Raji (cell line): ENCODE results near the gene COPS3.

ENCODE experiments used
- POLR2A ChIP-seq: IDR thresholded peaks from 2 replicates; pipeline ENCODE4 v1.6.1; 2011; ENCODE audit warnings: low read depth, low read length, control low read depth; ENCODE audit not compliant: insufficient read depth

The COPS3 gene

DNA sequence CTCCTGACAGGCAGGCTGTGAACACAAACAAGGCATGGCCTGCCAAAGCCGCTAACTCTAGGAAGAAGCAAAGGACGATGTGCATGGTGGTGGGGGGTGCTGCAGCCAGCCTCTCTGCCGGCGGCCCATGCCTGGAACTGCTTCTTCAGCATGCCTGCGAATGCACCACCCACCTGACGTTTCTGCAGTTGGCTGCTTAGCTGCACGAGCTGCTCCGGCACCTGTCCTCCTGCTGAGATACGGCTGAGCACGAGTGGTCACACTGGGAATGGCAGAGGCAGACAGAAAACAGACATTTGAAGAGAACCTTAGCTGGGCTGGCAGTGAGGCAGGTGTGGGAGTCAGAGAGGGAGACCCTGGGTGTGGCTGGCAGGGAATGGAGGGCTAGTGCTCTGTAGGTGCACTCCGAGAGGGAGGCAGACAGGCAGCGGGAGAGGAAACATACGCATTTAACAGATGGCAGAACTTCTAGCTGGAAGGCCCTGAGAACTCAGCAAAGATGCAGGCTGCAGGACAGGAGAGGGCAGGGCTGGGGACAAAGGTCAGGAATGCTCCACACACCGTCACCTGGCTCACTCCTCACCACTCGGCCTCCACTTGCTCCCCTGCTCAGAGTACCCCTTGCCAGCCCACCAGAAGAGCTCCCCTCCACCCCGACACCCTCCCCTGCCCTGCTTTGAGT, 49.3 kb downstream of the COPS3 start:
- no peak for TF ChIP-seq POLR2A

DNA sequence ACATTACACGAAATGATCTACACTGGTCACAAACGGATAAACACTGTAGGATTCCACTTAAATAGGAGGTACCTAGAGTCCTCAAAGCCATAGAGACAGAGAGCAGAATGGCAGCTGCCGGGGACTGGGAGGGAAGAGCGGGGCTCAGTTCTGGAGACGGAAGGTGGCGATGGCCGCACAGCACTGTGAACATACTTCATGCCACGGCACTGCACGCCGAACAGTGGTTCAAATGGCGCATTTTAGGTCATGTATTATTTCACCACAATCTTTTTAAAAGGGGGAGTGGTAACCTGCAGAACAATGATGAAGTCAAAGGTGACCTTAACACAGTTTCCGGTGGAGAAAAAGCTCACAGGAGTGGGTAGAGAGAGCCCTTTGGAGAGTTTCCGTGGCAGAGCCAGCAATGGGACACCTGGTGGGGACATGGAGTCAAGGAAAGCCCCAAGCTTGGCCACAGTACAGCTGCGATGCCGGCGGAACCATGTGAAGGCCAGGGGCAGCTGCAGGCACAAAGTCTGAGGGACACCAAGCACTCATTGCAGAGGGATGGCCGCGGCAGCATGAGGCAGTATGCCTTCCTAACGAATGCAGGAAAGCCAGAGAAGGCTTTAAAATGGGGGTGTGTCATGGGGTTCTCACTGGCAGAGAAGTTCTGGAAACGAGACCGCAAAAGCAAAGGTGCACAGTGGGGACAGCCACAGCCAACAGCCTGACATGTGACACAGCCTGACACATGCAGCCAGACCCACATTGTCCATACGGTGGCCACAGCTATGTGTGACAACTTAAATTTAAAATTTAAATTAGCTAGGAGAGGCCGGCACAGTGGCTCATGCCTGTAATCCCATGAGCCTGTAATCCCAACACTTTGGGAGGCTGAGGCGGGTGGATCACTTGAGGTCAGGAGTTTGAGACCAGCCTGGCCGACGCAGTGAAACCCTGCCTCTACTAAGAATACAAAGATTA, 51.3 kb downstream of the COPS3 start:
- TF ChIP-seq POLR2A, result no peak

DNA sequence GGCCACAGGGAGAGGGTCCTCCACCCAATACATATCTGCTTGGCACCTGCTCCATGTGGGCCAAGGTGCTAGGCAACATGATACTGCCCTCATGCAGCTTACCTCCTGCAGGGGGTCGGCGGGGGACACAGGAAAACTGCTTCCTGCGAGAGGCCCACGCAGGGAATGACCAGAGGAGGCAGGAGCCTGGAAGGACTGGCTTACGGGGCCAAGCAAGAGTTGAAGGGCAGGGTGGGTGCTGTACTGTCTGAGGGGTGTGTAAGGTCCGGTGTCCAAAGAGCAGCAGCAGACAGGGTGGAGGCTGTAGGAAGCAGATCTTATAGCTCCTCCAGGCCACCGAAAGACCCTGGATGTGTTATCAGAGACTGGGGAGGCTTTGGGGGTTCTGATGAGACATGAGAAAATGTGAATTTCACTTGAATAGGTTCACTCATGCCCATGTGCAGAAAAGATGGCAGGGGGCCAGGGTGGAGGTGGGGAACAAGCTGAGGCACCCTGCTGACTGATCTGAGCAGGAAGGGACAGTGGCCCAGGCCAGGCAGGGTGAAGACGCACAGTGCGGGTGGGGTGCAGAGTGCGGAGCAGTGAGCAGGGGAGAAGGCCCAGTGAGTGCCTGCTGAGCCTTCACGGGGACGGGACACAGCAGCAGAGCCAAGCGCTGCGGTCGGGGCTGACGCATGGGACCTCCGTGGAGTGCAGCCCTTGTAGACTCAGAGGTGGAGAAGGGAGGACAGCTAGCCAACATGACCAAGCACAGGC, 52.3 kb downstream of the COPS3 start:
- TF ChIP-seq POLR2A, result no peak

DNA sequence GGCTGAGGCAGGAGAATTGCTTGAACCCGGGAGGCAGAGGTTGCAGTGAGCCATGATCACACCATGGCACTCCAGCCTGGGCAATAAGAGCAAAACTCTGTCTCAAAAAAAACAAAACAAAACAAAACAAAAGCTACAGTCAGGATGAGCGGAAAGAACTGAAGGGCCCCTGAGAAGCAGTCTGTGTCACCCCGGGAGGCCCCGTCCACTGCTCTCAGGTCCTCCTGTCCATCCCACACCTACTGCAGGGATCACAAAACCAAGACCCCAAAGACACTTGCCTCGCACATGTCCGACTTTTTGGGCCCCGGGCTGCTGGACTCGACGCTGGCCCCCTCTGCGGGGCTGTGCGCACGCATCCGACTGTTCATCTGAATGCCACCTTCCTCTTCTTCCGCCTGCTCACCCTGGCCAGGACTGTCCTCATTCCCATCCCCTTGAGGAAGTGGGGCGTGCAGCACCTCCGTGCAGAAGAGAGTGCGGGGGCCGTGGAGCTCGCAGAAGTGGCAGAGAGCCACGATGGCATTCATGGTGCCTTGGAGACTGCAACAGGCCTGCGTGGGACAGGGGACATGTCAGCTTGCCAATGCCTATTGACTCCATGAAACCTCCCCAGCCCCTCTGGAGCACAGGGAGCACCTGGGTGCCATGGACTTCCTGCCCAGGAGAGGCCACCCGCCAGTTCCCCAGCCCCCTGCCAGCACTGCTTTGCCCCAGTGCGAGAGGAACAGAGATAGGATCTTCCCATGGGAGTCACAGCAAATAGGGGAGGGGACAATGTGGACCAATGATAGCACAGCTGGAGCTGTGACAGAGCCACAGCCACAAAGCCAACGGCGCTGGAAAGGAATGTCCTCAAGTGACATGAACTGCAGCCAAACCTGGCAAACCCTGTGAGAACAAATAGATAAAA, 53.2 kb downstream of the COPS3 start:
- TF ChIP-seq POLR2A, result no peak

DNA sequence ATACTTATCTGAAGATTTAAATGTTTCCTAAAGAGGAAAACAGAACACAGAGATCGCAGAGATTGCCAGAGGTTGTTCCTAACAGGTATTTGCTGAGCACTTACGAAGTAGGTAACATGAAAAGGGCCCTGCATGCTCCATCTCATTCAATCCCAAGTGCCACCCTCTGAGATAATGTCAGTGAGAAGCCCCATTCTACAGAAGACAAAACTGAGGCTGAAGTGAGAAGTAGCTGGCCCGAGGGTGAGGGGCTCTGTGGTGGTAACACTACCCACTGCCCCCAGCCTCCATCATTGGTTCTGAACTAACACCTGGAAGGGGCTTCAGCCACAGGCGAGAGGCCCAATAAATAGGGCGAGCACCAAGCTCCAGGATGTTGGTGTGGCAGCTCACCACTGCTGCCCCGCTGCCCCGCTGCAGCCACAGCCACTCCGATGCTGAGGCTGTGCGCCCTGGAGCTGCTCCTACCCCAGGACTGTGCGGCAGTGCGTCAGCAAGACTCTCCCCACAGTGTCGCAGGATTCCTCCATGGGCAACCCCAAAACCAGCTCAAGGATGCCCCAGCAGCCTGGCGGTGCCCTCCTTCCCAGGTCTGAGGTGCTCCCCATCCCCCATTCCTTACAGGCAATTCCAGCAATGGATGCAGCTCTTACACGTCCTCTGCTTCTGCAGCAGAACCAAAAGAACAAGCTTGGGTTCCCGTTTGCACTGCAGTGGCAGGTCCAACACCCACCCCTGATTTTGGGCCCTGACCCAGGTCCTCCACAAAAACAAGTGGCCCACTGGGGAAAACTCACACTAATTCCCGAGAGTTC, 54.4 kb downstream of the COPS3 start:
- TF ChIP-seq POLR2A, result no peak

DNA sequence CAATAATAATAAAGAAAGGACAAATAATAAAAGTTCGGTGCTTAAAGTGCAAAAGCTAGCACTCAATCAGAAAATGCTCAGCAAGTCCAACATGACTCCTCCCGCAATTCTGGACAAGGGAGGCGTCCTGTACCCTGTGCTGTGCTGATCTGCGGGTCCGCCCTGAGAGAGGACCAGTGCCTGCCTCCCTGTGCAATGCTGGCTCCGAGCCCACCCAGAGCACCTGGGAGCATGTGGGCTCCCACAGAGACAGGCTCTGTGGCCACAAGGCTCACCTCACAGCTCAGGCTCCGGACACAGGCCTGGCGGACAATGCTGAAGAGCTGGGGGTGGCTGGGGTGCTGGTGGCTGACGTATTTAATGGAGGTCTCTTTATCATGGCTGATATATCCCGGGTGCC, 55.1 kb downstream of the COPS3 start:
- TF ChIP-seq POLR2A, result no peak

DNA sequence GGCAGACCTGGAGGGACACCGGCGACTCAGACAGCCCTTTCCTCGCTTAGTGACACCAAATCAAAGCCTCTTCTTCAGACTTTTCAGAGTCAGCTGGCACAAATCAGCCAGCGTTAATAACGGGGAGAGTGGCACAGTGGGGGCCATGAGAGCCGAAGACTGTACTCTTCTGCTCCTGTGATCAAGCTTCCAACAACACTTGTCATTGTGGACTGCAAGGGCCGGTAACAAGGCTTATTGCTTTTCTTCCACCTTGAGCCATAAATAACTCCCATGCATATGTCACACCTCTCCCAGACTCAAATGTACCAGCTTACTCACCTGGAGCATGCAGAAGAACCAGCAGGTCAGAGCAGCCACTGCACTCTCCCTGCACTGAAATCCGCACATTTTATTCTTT, 56.9 kb downstream of the COPS3 start:
- TF ChIP-seq POLR2A, result no peak

DNA sequence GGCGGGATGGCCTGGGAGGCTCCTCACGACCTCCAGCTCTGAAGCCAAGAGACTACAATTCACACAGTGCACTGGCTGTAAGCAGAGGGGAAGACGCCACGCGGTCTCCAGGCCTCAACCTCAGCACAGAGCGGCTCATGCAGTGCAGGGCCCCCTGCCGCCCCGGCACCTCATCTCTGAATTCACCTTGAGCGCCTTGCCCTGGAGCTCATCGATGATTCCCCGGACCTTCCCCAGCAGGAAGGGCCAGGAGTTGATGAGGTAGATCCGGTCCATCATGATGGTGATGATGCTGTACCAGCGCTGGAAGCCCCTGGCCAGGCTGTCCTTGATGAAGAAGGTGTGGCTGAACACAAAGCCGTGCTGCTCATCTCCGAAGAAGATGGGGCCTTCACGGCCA, 57.3 kb downstream of the COPS3 start:
- TF ChIP-seq POLR2A, result no peak

DNA sequence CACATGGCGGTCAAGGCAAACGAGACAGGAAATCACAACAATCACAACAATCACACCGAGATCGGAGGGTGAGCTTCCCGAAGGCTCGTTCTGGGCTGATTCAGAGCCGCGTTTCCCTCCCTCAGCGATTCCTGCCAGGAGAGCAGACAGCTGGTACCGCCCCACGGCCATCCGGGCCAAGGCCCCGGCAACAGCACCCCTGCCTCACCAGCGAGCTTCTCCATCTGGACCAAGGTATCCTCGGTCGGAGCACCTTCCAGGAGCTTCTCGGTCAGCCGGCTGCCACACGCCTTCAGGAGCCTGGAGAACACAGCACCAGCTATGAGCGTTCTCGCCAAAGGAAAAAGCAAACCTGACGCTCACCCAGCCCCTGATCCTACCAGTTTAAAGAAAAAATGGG, 59.7 kb downstream of the COPS3 start:
- TF ChIP-seq POLR2A, result no peak

DNA sequence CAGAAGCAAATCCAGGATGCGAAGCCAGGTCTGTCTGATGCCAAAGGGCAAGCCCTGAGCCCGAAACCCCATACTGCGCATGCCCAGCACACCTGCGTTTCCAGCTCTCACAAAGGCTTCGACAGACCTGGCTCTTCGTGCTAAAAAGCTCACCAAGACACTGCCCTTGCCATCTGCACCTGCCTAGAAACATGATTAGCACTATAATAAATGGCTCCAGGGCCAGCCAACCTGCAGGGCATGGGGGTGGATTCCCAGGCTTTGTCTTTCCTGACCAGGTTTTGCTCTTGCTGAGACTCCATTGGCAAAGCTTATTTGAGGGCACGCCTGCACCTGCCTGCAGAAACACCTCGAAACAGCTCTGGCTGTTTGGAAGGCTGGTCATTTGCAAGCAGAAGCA, 60.5 kb downstream of the COPS3 start:
- TF ChIP-seq POLR2A, result no peak

DNA sequence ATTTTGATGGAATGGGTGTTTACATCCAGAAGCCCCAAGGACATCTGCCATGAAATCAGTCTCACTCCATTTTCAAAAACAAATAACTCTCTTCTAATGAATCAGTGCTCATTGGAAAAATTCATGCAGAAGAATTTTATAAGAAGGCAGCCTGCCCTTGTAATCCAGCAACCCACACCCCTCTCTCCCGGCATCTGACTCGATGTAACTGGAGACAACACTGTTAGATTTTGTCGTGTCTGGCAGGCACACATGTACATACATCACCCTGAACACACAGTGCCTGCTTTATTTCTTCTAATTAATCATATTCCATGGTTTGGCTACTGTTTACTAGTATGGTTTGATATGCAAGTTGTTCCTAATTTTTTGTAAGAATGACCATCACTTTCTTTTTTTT, 63.1 kb downstream of the COPS3 start:
- no peak for TF ChIP-seq POLR2A

DNA sequence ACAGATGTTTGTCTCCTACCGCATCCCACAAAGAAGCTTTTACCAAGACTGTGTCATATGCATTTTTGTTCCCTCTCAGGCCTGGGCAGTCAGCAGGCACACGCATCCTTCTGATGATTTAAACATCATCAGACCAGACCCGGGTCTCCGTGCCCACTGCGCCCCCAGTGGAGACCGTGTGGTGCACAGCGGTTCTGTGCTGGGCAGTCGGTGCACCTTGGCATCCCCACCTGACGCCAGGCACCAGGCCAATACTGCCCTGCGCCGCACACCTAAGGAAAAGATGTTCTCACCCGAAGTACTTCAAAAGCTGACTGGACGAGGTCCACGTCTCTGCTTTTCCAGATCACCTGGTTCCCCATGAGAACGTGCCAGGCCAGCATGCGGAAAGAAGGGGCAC, 64.3 kb downstream of the COPS3 start:
- no peak for TF ChIP-seq POLR2A

DNA sequence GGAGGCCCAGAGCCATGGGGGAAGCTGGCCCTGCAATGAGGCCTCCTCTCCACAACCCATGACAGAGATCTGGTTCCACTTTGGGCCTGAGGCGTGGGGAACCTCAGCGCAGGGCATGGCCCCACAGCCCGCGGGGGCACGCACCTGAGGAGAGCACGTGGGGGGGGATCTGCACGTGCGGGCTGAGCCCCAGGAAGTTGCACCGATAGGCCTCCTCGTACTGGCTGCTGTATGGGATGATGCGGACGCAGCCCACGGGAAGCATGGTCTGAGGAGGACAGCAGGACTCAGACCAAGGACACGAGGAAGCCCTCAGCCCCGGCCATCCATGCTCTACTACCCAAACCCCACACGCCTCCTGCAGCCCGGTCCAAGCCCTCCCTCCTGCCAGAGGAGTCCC, 64.8 kb downstream of the COPS3 start:
- no peak for TF ChIP-seq POLR2A

DNA sequence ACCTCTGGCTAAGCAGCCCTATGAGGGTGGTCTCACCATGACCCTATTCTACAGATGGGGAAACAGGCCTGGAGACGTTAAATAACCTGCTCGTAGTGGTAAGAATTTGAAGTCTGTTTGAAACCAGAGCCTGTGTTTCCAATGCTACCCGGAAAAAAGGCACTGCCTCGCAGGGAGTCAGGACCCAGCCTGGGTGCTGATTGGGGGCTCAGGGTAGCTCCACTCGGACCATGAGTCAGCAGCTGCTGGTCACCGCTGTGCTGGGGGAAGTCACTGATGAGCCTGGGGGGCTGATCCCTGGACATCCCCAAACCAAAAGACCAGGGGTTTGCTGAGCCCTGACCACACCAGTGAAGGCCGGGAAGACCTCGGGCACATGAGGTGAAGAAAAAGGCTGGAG, 65.5 kb downstream of the COPS3 start:
- TF ChIP-seq POLR2A, result no peak
